ENCODE data around the gene ELP4.
"Not testable (repeated sequence)": the region's sequence is repeated elsewhere in the genome, so short reads cannot be mapped to it uniquely, and the experiment has no call there.

ELP4 gene

GRCh38 chr11:31575764-31576163 is 66.2 kb downstream of the ELP4 start:
- not testable (repeated sequence) for H3K79me2 ChIP-seq (ENCODE audit: insufficient read depth, low read length); H3K4me3 ChIP-seq (ENCODE audit: low read length, poor library complexity, severe bottlenecking); H3K27me3 ChIP-seq (ENCODE audit: insufficient read depth, low read length, poor library complexity, severe bottlenecking); H3K4me2 ChIP-seq (ENCODE audit: low read depth, low read length, poor library complexity, severe bottlenecking); H3K36me3 ChIP-seq (ENCODE audit: insufficient read depth, low read length); H4K20me1 ChIP-seq (ENCODE audit: insufficient read depth, low read length, poor library complexity, severe bottlenecking); H3K9me2 ChIP-seq (replicated peaks; ENCODE audit: low read depth, low read length); H3K9ac ChIP-seq (ENCODE audit: low read depth, low read length, poor library complexity, severe bottlenecking); H3K9me3 ChIP-seq (ENCODE audit: insufficient read depth, low read depth, low read length); H2AFZ ChIP-seq (ENCODE audit: low read length); H3F3A ChIP-seq (ENCODE audit: low read depth)
- H3K4me1 ChIP-seq (ENCODE audit: insufficient read depth, low read length, poor library complexity, severe bottlenecking) = peaks cover 11% of the 10 kb centered on the region

GRCh38 chr11:31579412-31579811 is 69.8 kb downstream of the ELP4 start:
- not testable (repeated sequence) for H4K20me1 ChIP-seq (ENCODE audit: insufficient read depth, low read length, poor library complexity, severe bottlenecking); H3F3A ChIP-seq (ENCODE audit: low read depth); H2AFZ ChIP-seq (ENCODE audit: low read length)

GRCh38 chr11:31582697-31583096 is 73.1 kb downstream of the ELP4 start:
- Histone ChIP-seq H3K4me3 (ENCODE audit: low read length, poor library complexity, severe bottlenecking) (no peak overlapping the region), H3K9me3 (ENCODE audit: insufficient read depth, low read depth, low read length) (0 out of 2 replicates have a peak, but pooled peaks cover 3% of the 10 kb centered on the region), H3K9me2 (replicated peaks; ENCODE audit: low read depth, low read length) (no peaks in the 10 kb centered on the region), H3K4me2 (ENCODE audit: low read depth, low read length, poor library complexity, severe bottlenecking) (no peak overlapping the region), H3K4me1 (ENCODE audit: insufficient read depth, low read length, poor library complexity, severe bottlenecking) (peaks cover 6% of the 10 kb centered on the region), H3F3A (ENCODE audit: low read depth) (no peaks in the 10 kb centered on the region), H3K79me2 (ENCODE audit: insufficient read depth, low read length) (no peaks in the 10 kb centered on the region), H3K36me3 (ENCODE audit: insufficient read depth, low read length) (no peaks in the 10 kb centered on the region), H2AFZ (ENCODE audit: low read length) (no peak overlapping the region), H3K27me3 (ENCODE audit: insufficient read depth, low read length, poor library complexity, severe bottlenecking) (no peaks in the 10 kb centered on the region), H4K20me1 (ENCODE audit: insufficient read depth, low read length, poor library complexity, severe bottlenecking) (no peaks in the 10 kb centered on the region), H3K9ac (ENCODE audit: low read depth, low read length, poor library complexity, severe bottlenecking) (no peak overlapping the region)
- no peak for TF ChIP-seq EZH2phosphoT487 (IDR thresholded peaks at IDR 0.05; ENCODE audit: borderline replicate concordance)
- TF ChIP-seq CTCF (conservative IDR thresholded peaks at IDR 0.05; ENCODE audit: low read length) = no peak

More at GRCh38 chr11:31579412-31579811, 69.8 kb downstream of the ELP4 start:
- H3K4me3 ChIP-seq (ENCODE audit: low read length, poor library complexity, severe bottlenecking); H3K36me3 ChIP-seq (ENCODE audit: insufficient read depth, low read length); H3K27me3 ChIP-seq (ENCODE audit: insufficient read depth, low read length, poor library complexity, severe bottlenecking); H3K79me2 ChIP-seq (ENCODE audit: insufficient read depth, low read length); H3K4me1 ChIP-seq (ENCODE audit: insufficient read depth, low read length, poor library complexity, severe bottlenecking); H3K4me2 ChIP-seq (ENCODE audit: low read depth, low read length, poor library complexity, severe bottlenecking); H3K9me2 ChIP-seq (replicated peaks; ENCODE audit: low read depth, low read length); H3K9ac ChIP-seq (ENCODE audit: low read depth, low read length, poor library complexity, severe bottlenecking); H3K9me3 ChIP-seq (ENCODE audit: insufficient read depth, low read depth, low read length): not testable (repeated sequence)

GRCh38 chr11:31598454-31598853 is 88.9 kb downstream of the ELP4 start:
- Histone ChIP-seq H3K4me2 (ENCODE audit: low read depth, low read length, poor library complexity, severe bottlenecking) (no peak overlapping the region), H3K79me2 (ENCODE audit: insufficient read depth, low read length) (no peaks in the 10 kb centered on the region), H3K9me2 (replicated peaks; ENCODE audit: low read depth, low read length) (no peaks in the 10 kb centered on the region), H3K9ac (ENCODE audit: low read depth, low read length, poor library complexity, severe bottlenecking) (no peak overlapping the region), H3K4me3 (ENCODE audit: low read length, poor library complexity, severe bottlenecking) (no peak overlapping the region), H2AFZ (ENCODE audit: low read length) (no peak overlapping the region), H3F3A (ENCODE audit: low read depth) (no peaks in the 10 kb centered on the region), H3K9me3 (ENCODE audit: insufficient read depth, low read depth, low read length) (no peaks in the 10 kb centered on the region), H3K4me1 (ENCODE audit: insufficient read depth, low read length, poor library complexity, severe bottlenecking) (no peaks in the 10 kb centered on the region), H3K27me3 (ENCODE audit: insufficient read depth, low read length, poor library complexity, severe bottlenecking) (no peaks in the 10 kb centered on the region), H4K20me1 (ENCODE audit: insufficient read depth, low read length, poor library complexity, severe bottlenecking) (no peaks in the 10 kb centered on the region), H3K36me3 (ENCODE audit: insufficient read depth, low read length) (peaks cover 3% of the 10 kb centered on the region; the same call in 1 of the 2 replicates)
- no peak for TF ChIP-seq CTCF (conservative IDR thresholded peaks at IDR 0.05; ENCODE audit: low read length)
- TF ChIP-seq EZH2phosphoT487 (IDR thresholded peaks at IDR 0.05; ENCODE audit: borderline replicate concordance) = no peak
